ENCODE measurements around the gene COTL1. TPM values are rescaled to one million over a fixed set of nuclear protein-coding genes. Genes with fewer than 3 reads are reported as not detected.

The COTL1 gene
- total RNA-seq, 2 donors from 2014 or later: 79.1 to 138 TPM

DNA sequence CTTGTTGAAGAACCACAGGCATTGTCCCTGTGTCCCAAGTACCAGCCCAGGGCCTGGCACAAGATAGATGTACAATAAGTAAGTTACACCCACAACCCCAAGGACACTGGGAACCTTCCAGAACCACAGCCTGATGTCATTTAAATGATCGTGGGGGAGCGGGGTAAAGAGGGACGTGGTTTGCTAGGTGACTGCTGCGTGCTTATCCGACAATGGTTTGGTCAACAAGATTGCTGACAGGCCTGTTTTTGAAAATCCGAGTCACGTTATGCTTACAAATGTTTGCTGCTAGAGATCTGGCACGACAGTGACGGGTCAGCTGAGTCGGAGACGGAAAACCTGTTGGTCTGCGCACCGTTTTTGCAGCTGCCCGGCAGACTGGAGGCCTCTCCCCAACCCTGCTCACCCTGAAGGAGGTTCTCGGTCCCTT, 22.8 kb downstream of the COTL1 start:
- intact Hi-C loops (cut with DNase I): no loop called here
- H3K4me3 ChIP-seq: peak overlapping the region; percentile 0

DNA sequence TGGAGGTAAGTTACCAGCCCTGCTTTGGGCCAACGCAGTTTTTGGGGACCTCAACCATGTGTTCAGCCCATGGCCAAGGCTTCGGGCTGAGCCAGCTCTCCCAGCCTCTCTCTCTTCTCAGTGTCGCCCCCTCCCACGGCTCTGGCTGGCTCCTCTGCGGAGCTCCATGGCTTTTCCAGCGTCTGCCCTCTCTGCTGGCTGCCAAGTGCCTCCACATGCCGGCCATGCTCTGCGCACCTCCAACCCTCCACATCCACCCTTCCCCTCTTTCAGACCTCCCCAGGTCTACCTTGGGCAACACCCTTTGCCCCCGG, 23.2 kb downstream of the COTL1 start:
- no peaks in the 10 kb centered on the region for H3K9me3 ChIP-seq
- DNase-seq: no peak
- peak overlapping the region; percentile 0 for H3K4me3 ChIP-seq
- no peaks in the 10 kb centered on the region for H3K4me1 ChIP-seq
- intact Hi-C loops (cut with DNase I): no loop called here
- H3K27ac ChIP-seq: peak overlapping the region; percentile 60
- no peaks in the 10 kb centered on the region for H3K27me3 ChIP-seq
- no peaks in the 10 kb centered on the region for H3K36me3 ChIP-seq
- peak overlapping the region; percentile 49 to 58 for H3K9ac ChIP-seq (ENCODE audit: low read depth in 2 of 2, low read length in 2 of 2)
- TF ChIP-seq, protein P1, sequence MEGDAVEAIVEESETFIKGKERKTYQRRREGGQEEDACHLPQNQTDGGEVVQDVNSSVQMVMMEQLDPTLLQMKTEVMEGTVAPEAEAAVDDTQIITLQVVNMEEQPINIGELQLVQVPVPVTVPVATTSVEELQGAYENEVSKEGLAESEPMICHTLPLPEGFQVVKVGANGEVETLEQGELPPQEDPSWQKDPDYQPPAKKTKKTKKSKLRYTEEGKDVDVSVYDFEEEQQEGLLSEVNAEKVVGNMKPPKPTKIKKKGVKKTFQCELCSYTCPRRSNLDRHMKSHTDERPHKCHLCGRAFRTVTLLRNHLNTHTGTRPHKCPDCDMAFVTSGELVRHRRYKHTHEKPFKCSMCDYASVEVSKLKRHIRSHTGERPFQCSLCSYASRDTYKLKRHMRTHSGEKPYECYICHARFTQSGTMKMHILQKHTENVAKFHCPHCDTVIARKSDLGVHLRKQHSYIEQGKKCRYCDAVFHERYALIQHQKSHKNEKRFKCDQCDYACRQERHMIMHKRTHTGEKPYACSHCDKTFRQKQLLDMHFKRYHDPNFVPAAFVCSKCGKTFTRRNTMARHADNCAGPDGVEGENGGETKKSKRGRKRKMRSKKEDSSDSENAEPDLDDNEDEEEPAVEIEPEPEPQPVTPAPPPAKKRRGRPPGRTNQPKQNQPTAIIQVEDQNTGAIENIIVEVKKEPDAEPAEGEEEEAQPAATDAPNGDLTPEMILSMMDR (IDR thresholded peaks at IDR 0.05): no peak

More for the DNA sequence above, 22.8 kb downstream of the COTL1 start:
- no peaks in the 10 kb centered on the region for H3K36me3 ChIP-seq
- peak overlapping the region; percentile 60 for H3K27ac ChIP-seq
- H3K27me3 ChIP-seq: no peaks in the 10 kb centered on the region
- H3K4me1 ChIP-seq: no peaks in the 10 kb centered on the region
- DNase-seq: peak; percentile 63
- H3K9me3 ChIP-seq: no peaks in the 10 kb centered on the region
- H3K9ac ChIP-seq (ENCODE audit: low read depth in 2 of 2, low read length in 2 of 2): peak overlapping the region; percentile 49 to 58
- TF ChIP-seq, protein P1 (IDR thresholded peaks at IDR 0.05): no peak

DNA sequence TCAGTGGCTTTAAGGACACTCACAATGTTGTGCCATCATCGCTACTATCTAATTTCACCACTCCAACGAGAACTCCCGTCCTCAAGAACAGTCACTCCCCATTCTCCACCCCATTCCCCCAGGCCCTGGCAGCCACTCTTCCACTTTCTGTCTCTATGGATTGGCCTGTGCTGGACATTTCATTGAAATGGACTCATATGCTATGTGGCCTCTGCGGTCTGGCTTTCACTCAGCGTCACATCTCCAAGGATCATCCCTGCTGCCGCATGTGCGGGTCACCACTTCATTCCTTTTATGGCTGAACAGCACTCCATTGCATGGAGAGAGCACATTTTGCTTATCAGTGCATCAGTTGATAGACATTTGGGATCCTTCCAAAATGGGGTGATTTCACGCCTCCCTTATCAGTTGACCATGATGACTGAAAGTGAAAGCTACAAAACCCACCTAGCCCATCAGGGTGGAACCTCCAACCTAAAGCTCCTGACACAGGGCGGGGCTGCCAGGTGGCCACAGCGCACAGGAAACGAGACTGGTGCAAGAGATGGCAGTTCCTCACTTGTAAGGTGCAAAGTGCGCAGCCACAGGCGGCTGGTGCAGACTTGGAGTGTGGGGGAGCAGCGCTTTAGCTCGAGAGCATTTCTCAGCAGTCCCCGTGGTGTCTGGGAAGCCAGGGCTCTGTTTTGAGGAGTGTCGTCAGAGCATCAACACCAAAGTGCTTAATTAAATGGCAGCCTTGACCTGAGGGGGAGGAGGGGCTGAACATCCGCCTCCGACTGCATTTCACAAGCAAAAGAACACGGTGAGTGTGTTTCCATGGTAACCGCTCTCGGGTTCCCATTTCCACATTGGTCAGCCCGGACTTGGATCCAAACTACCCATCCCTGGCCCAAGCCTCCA, 23.8 kb downstream of the COTL1 start:
- DNase-seq: peak; percentile 88
- intact Hi-C loops (cut with DNase I): no loop called here
- H3K27ac ChIP-seq: peak overlapping the region; percentile 60
- no peaks in the 10 kb centered on the region for H3K9me3 ChIP-seq
- H3K36me3 ChIP-seq: no peaks in the 10 kb centered on the region
- no peaks in the 10 kb centered on the region for H3K27me3 ChIP-seq
- no peaks in the 10 kb centered on the region for H3K4me1 ChIP-seq
- TF ChIP-seq, protein P1 (IDR thresholded peaks at IDR 0.05): no peak
- H3K4me3 ChIP-seq: peak overlapping the region; percentile 0
- H3K9ac ChIP-seq (ENCODE audit: low read depth in 2 of 2, low read length in 2 of 2): peak overlapping the region; percentile 49 to 58

DNA sequence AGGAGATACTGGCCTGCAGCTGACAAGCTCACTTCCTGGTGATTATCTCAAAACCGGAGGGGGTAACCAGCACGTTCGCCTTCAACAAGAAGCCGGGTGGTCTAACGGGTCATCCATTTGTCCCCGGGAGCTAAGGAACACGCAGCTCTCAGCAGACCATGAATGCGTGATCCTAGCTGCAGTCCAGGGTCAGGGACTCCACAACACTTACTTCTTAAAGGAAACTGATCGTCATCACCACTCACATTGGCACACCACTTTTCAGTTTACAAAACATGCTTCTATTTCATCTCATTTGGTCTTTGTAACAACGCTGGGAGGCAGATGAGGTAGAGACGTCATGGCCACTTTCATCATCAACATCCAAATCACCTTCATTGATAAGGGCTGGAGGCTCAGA, 25.2 kb downstream of the COTL1 start:
- no peak for DNase-seq
- intact Hi-C loops (cut with DNase I): no loop called here
- no peaks in the 10 kb centered on the region for H3K9me3 ChIP-seq

DNA sequence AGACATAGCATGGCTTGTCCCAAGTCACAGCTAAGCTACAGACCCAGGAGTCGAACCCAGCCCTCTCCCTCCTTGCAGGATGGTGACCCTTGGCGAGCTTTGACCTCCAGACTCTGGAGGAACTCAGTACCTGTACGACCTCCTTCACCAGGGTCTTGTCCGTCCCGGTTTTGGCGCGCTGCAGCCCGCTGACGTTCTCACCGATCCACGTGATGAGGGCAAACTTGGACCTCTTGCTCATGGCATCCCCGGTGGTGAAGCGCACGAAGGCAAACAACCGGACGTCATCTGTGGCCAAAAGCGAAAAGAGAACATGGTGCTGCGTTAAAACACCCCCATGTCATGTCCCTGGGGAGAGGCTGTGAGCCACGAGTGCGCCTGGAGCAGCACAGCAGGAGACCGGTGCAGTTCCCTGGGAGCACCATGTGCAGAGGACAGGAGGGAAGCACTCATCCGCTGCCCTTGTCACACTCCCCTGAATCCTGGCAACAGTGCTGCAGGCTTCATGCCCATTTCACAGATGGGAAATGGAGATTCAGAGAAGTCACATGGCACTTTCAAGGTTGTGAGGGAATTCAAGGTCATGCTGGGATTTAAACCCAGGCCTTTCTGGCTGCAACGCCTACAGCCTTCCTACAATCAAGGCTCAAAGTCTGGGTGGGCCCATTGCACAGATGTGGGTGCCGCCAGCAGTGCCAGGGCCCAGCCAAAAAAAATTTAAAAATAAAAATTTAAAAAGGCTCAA, 27.7 kb downstream of the COTL1 start:
- H3K4me1 ChIP-seq: no peaks in the 10 kb centered on the region
- TF ChIP-seq, protein P1 (IDR thresholded peaks at IDR 0.05): no peak
- H3K27me3 ChIP-seq: no peaks in the 10 kb centered on the region
- no peak overlapping the region for H3K9ac ChIP-seq (ENCODE audit: low read depth in 2 of 2, low read length in 2 of 2)
- H3K27ac ChIP-seq: no peak overlapping the region
- H3K4me3 ChIP-seq: no peak overlapping the region
- no peaks in the 10 kb centered on the region for H3K9me3 ChIP-seq
- intact Hi-C loops (cut with DNase I): no loop called here
- H3K36me3 ChIP-seq: no peaks in the 10 kb centered on the region
- no peak for DNase-seq

More for the DNA sequence above, 25.2 kb downstream of the COTL1 start:
- no peak overlapping the region for H3K27ac ChIP-seq
- no peak overlapping the region for H3K9ac ChIP-seq (ENCODE audit: low read depth in 2 of 2, low read length in 2 of 2)
- TF ChIP-seq, protein P1 (IDR thresholded peaks at IDR 0.05): no peak
- H3K27me3 ChIP-seq: no peaks in the 10 kb centered on the region
- H3K36me3 ChIP-seq: no peaks in the 10 kb centered on the region
- no peaks in the 10 kb centered on the region for H3K4me1 ChIP-seq
- H3K4me3 ChIP-seq: no peak overlapping the region
